Endothelial cell of hepatic sinusoid (primary cell): ENCODE data around the gene KIAA1217.

ENCODE experiments used
- in situ Hi-C: cut with HindIII; loops from 2 replicates; pipeline ENCODE4 v1.10.0; 2017; ENCODE audit warnings: low sequenced_read_pairs

KIAA1217 gene

GRCh38 chr10:24239289-24240040 lies 30.5 kb downstream of the KIAA1217 start:
- in situ Hi-C loops = no loop called here

- in situ Hi-C loops = no loop called here
These were observed 31.3 kb downstream of the KIAA1217 start for GRCh38 chr10:24240041-24240751.

DNA sequence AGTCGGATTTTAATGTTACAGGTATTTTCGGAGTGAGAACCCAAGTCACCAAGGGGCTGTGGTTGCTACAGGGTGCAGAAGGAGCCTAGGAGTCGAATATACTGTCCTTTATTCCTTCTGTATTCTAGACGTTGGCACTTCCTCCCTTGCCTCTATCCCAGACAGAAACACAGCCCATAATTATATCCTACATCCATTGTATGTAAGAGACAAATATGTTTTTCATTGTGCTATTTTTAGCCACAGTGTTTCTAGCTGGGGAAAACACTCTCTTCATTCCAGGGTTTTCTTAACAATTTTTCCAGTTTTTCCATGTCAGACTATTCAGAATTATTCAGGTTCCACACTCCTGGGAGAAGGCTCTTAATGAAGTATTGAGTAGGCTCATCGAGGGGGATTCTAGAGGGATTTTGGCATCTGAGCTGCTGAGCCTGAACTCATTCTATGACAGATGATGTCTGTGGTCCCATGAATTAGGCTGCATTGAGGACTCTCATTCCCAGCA lies 32.6 kb downstream of the KIAA1217 start:
- in situ Hi-C loops = no loop called here

DNA sequence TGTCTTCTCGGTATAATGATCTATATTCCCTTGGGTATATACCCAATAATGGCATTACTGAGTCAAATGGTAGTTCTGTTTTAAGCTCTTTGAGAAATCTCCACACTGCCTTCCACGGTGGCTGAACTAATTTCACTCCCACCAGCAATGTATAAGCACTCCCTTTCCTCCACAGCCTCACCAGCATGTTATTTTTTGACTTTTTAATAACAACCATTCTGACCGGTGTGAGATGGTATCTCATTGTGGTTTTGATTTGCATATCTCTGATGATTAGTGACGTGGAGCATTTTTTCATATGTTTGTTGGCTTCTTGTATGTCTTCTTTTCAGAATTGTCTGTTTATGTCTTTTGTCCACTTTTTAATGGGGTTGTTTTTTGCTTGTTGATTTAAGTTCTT lies 33.6 kb downstream of the KIAA1217 start:
- in situ Hi-C loops = no loop called here

DNA sequence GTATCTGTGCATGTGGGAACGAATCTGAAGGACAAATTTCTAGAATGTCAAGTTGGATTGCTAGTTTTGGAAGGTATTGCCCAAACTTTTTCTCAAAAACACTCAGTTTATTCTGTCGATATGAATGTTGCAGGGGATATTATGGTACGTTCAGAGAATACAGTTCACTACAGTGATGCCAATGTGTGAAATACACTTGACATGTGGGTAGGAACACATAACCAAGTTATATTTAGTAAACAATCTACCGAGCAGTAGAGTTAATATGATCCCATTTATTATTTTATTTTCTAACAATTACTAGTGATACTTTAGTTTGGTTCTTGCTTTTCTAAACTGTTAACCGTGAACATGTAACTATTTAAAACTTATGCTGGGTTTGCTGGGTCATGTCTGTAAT lies 37.4 kb downstream of the KIAA1217 start:
- in situ Hi-C loops = no loop called here

DNA sequence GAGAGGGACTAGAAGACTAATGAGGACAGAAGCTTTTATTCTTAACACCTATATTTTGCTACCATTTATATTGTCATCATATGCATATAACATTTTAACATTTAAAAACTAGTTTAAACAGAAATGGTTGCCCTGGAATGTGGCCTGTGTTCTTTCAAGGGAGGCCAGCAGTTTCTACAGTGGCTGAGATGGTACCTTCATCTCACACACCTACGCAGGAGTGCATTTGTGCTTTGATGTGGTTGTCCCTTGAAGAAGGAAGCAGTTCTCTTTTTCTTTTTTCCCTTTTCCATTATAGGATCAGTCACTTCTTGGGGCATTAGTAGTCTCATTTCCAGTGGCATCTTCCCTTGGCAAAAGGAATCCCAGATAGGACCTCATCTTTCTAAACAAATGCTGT lies 38.9 kb downstream of the KIAA1217 start:
- in situ Hi-C loops = no loop called here

DNA sequence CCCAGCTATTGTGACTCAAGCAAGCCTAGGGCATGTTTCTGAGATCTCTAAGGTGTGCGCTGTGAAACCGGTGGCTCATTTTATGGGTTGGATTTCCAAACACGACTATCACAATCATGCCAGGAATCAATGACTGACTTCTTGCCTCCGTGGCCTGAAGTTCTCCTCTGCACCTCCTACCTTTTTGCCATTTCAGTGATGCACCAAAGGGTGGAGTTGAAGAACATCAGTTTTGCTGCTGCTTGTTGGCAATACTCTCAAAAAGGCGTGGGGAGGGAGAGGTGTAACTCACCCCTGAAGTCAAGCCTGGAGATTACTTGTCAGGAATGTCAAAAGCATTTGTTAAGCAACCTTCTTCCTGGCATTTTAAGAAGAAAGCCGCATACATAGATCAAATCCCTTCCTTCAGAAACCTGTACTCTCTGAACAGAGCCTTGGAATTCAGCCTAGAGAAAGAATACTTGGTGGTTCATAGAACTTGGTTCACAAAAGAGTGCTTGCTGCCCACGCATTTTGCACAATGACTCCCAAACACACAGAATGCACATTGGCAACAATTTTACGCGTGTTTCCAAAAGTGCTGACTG lies 41.0 kb downstream of the KIAA1217 start:
- in situ Hi-C loops = loop anchor here (5.0 kb wide), 3 partner anchors 53 to 107 kb away; no protein-coding TSS in a partner anchor

- in situ Hi-C loops = loop anchor here (5.0 kb wide), 3 partner anchors 54 to 106 kb away; no protein-coding TSS in a partner anchor
These were observed 42.6 kb downstream of the KIAA1217 start for GRCh38 chr10:24251547-24251946.

DNA sequence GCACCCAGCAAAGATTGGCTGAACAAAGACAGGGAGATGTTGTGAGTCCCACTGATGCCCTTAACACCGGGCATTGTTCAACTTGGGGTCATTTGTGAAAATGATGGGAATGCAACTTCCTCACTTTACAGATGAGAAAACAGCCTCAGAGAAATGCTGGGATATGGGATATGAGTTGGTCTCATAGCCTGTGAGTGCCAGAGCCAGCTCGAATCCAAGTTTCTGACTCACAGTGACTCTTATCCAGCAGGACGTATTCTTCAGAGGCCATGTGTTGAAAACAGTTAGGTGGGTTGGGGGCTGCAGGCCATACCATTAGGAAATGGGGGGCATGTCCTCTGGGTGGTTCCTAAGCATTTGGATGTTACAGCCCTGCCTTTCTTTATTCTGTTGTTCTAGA lies 45.2 kb downstream of the KIAA1217 start:
- in situ Hi-C loops = loop anchor here (5.0 kb wide), 3 partner anchors 53 to 103 kb away; no protein-coding TSS in a partner anchor

DNA sequence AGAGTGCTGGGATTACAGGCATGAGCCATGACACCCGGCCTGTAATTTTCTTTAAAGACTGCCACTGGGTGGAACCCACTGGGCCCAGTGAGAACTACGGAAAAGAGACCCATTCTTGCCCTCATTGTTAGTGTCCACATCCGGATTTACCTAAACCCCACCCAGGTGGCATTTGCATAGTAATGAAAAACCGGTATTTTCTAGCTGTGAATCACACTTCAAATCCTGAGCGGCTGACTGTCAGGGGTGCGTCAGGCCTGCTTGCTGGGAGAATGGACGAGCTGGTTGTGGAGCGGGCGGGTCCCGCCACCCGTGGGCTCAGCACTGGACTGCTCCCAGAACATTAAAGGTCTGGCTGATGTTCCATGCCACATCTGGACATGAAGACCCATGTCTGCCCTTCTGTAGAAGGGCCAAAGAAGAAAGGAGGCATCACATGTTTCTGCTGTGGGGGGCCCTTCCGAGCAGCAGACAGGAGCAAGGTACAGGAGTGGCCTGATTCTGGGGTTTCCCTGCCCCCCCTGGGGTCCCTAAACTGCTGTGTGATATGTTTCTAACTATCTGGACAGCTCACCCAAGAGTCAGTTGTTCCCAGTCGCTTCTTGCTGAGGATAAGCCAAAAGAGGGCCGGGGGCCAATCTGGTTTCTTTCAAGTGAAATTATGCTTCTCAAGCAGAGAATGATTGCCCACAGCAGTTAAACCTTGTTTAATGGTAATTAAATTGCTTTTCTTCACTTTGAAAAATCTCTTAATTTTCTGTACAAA lies 46.4 kb downstream of the KIAA1217 start:
- in situ Hi-C loops = no loop called here

DNA sequence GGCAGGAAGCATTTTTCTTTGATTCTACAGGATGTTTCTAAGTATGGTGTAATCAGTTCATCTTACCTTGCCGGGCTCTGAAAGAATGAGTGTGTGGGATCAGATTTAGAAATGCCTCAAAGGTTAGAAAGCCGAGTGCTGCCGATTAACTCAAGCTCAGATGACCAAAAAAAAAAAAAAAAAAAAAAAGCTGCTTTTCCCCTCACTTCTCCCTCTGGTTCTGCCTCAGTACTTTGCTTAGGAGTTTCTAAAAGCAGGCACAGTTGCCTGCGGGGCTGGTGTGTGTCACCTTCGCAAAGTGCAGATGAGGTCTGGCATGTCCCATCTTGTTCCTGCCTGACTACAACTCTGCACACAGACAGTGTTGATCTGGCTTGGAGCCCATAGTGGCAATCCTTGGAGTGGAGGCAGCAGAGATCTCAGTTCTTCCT lies 47.0 kb downstream of the KIAA1217 start:
- in situ Hi-C loops = no loop called here

- in situ Hi-C loops = no loop called here
These were observed 47.7 kb downstream of the KIAA1217 start for GRCh38 chr10:24256619-24257107.

DNA sequence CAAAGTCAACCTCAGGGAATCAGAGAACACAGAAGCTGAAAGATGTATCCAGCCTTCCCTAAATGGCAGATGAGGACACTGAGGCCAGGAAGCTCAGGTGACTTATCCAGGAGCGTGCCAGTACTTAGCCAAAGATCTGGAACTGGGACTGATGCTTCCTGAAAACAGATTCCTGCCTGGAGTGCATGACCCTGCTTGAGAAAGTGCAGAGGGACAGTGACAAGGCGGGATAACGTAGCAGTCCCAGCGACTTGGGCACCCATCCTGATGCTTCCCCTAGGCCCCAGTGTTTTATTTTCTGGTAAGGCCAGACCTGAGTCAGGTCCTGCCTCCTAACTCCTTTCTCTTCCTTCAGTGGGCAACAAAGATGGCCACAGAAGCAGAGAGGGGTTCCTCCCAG lies 48.6 kb downstream of the KIAA1217 start:
- in situ Hi-C loops = no loop called here

GRCh38 chr10:24259365-24260130 lies 50.6 kb downstream of the KIAA1217 start:
- in situ Hi-C loops = no loop called here

DNA sequence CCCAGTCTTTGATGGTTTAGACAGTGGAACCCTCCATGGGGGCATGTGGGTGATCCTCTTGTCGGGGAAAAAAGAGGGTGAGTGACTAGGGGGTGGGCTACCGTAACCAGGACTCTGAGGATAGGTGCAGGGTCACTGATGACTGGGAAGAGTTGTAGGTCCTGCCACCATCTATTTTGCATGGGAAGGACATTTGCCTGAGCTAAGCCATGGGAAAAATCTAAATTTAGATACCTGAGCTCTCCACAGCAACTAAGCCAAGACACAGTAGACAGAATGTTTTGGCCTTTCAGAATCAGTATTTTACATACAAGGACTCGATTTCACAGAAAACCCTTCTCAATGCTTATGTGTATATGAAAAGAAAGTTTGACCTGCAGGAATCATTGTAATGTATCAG lies 52.7 kb downstream of the KIAA1217 start:
- in situ Hi-C loops = no loop called here

DNA sequence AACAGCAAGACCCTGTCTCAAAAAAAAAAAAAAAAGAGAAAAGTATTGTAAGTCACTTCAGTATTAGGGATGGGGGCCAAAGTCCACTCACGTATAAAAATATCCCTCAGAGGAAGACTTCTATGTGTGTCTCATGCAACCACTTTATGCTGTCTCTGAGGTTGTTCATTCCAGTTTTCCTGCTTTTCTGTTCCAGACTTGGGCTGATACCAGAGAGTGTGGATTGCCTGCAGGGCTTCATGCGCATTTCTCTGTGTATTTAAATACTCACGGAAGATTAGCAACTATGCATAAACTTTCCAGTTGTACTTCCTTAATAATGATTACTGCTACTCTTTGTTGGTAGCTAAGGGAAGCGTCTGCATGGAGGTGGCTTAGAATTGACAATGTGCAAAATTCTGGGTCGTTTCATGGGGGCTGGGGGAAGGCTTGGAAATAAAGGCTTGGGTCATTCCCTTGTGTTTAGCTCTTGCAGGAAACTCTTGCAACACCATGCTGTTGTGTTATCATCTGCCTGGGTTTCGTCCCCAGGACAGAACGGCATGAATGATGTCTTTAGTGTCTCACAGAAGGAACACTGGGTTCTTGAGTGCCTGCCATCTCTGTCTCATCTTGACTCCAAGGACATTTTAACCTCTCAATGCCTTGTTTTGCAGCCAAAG lies 54.1 kb downstream of the KIAA1217 start:
- in situ Hi-C loops = no loop called here

DNA sequence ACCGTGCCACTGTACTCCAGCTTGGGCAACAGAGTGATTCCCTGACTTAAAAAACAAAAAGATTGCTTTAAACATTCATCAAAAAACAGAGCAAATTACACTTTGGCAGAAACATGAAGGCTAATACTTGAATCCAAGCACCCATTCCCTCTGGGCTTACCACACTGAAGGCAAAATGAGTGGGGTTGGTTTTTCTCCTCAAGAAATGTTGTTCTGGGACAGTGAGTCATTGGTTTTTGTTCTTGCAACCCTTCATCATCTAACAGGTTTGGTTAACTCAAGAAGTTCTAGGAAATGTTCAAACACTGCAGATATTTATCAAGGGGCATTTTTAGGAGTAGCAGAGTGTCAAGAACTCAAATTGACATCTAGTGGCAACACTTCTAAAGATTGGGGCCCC lies 60.5 kb downstream of the KIAA1217 start:
- in situ Hi-C loops = no loop called here

- in situ Hi-C loops = no loop called here
These were observed 63.4 kb downstream of the KIAA1217 start for GRCh38 chr10:24272374-24272773.

DNA sequence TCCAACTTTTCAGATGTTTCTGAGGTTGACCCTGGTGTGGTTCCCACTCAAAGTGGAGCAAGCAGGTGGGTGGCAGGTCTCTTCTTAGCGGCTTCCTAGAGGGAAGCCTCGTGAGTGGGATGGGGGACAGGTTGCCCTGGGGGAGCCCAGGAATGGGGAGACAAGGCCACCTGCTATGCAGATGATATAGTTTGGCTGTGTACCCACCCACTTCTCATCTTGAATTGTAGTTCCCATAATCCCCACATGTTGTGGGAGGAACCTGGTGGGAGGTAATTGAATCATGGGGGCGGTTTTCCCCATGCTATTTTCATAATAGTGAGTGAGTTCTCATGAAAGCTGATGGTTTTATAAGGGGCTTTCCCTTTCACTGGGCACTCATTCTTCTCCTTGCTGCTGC lies 68.3 kb downstream of the KIAA1217 start:
- in situ Hi-C loops = no loop called here
